Pulmonary artery endothelial cell (primary cell): Measurements from ENCODE around the gene SLC37A1. TPM values are rescaled to one million over a fixed set of nuclear protein-coding genes. Genes with fewer than 3 reads are reported as not detected.

ENCODE experiments used
- DNase-seq: peaks from one replicate; pipeline ENCODE4 v3.0.0-alpha.2; 2011; ENCODE audit warnings: low read depth, low spot score
- total RNA-seq: library from RNA; depleted of rRNA; stranded (reverse); fragments of >200 nt; gene quantifications from 2 replicates; pipeline ENCODE4 v1.2.3, GENCODE V29; 2014

Gene SLC37A1
- total RNA-seq, 1 donor from 2014 or later, result 9.5 TPM

DNA sequence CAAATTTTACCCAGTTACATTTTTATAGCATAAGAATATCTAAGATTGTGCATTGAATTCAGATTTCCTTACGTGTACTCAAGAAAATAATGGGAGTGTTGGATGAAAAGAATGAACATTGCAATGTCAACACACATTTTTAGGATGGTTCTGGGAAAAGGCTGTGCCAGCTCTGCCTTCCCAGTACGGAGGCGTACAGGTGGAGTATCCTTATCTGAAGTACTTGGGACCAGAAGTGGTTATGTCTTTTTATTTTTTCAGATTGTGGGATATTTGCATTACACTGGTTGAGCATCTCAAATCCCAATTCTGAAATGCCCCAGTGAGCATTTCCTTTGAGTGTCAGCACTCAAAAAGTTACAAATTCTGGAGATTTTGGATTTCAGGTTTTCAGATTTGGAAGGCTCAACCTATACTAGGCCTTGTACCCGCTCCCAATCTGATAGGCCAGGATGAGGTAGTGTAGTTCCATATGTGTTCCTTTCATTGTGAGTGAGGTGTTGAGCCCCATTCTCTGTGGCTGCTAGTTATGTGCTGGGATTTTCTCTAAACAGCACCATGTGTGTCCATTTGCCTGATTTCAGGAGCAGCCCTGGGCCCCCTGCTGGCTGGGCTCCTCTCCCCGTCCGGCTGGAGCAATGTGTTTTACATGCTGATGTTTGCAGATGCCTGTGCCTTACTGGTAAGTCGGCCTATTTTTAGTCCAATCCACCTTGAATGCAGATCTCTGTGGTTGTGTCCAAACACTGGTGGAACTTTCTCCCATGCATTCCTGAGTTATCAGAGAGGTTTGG is 60.8 kb downstream of the SLC37A1 start:
- DNase-seq, result no peak

DNA sequence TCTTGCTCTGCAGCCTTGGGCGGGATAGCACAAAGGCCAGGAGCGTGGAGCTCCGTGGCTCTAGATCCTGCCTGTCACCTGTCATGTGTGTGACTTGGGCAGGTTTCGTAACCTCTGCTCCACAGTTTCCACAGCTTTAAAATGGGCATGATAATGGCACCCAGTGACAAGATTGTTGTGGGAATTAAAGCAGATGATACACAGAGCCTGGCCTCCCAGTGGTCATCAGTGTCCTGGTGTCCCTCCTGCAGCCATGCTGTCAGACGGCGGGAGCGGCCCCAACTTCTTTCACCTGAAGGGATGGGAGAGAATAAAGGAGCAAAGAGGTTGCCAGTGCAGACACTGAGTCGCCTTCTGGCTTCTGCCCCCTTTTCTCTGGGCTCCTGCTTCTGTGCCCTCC is 61.5 kb downstream of the SLC37A1 start:
- DNase-seq, result no peak

DNA sequence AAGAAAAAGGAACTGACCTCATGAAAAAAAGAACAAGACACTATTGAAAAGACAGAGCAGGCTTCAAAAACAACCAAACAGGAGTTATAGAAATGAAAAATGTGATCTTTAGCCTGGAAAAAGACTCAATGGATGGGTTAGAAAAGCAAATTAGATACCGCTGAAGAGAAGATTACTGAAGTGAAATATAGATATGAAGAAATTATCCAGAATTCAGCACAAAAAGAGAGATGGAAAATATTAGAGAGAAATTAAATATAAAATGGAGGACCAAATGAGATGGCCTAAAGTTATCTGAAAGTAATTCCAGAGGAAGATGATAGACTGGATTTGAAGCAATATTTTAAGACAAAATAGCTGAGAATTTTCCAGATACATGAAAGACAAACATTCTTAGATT is 63.0 kb downstream of the SLC37A1 start:
- no peak for DNase-seq

DNA sequence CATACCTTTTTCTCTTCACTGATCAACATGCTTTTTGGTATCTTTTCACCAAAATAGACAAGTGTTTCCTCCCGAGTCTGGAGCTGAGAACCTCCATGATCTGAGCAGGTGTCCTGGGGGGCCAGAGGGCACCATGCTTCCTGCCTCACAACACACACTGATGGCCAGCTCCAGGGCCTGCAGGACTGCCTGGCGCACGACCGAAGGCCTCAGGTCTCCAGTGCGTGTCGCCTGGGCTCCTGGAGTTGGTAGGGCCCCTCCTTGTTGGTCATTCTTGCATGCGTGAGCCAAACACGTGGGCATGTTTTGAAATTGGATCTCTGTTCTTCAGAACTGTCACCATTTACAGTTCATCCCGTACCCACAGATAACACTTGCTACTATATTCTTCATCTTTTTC is 64.4 kb downstream of the SLC37A1 start:
- DNase-seq, result no peak

DNA sequence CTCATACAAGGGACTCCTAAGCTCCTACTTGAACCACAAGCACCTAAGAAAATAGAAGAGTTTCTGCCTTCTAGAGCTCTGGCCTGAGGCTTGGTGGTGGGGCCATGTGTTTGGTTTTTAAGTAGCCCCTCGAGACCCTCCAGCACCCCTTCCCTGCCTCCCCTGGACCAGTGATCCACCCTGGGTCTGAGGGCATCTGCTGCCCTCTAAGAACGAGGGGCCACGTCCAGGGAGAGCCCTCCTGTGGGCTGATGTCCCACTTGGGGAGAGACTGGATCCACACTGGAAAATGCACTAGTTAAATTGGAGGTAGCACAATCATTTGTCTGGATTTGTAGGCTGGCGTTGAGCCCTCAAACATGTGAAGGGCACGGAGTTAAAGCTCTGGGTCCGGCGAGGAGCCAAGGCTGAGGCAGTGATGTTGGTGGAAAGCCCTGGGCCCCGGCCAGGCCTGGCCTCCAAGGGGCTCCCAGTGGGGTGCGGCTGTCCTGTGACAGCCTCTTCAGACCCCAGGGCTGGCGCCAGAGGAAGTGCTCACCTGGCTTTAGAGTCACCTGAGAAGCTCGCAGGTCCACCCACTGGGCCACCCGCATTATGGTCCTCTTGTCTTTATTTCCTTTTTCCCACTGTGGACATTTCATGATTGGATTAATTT is 65.2 kb downstream of the SLC37A1 start:
- DNase-seq, result no peak

DNA sequence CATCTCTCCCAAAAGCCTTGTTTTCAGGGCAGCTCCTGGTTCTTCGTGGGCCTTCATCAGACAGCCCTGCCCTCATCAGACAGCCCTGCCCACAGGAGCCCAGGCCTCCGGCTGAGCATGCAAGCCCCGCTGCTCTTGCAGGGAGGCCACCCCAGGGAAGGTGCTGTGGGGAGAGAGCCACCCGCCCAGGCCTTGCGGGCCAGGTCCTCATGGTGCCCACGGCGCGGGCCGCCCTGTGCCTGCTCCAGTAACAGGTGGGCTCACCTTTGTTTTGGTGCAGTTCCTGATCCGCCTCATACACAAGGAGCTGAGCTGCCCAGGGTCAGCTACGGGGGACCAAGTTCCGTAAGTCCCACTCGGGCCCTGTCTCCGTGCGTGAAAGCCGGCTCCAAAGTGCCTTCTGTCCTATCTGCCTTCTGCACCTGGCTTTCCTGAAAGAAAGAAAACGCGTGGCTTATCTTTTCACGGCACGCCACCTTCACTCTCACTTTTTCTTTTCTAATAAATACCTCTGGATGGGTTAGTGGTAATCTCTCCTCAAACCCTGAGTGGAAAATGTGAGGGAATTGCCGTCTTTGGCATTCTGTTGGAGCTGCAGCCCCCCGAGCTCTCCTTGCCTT is 65.9 kb downstream of the SLC37A1 start:
- DNase-seq, result no peak

DNA sequence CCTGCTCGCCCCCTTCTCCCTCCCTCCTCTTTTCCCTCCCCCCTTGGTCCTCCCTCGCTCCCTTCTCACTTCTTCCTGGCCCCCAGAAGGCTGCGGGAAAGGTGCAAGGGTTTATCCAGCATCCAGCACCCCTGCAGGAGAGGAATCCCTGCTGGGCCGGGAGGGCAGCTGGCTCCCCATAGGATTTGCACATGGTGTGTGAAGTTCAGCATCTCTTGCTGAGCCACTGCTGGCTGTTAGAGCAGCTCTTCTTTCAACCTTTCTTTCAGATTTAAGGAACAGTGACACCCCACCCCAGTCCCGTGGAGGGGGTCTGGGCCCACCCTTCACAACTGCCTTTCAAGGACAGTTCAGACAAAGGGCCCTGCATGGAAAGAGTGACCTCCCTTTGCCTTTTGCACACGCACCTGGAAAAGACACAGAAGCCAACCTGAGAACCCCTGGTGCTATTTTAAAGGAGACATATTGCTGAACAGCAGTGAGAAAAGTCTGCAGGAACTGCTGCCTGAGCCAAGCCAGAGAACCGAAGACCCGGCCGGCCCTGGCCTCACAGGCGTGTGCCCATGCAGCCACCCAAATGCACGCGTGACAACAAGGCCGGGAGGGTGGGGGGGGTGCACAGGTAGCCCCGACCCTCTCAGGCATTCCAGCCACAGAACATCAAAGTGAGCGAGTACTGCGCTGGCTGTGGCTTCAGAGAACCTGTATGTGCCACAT is 66.6 kb downstream of the SLC37A1 start:
- no peak for DNase-seq

DNA sequence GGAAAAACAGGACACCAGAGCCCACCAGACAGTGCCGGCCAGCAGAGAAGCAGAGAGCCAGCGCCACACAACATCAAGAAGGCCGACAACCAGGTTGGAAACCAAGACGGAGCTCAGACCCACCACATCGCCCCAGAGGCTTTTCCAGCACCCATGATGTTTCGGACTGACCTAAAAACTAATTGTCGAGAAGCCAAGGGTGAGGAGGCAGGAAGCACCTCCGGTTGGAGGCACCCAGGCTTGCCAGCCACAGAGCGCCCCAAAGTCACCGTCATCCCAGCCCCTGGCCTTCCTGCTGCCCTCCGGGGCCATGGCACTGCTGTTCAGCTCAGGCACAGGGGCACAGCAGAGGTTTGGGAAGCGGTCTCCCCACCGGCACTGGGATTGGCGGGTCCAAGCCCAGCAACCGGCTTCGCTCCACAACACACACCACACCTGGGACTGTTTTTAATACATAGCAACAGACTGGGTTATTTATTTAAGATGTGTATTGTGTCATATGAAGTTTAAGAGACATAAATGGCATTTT is 67.2 kb downstream of the SLC37A1 start:
- DNase-seq, result no peak

DNA sequence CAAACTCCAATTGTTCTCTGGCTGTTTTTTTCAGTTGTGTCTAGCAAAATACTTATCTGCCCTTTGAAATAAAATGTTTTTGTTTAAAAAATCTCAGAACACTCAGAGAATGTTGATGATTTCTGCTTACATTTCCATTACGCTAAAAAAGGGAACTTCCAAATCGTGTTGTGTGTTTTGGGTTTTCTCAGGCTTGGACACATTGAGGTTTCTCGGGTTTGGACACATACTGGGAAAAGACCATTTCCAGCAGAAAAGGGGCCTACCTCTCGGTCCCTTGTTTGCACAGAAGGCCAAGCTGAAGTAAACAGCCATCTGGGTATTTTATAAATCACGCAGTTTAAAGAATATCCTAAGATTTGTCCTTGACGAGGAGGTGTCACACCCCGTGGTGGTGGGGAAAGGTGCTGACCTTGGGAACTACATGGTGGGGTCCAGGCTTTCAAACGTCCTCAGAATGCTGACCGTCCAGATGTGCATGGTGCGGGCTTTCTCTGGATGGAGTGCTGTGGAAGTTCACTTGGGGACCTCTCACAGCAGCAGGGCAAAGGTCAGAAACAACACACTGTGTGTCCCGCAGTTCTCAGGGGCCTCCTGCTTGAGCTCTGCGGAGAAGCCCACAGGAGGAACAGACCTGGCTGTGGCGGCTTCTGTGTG is 67.8 kb downstream of the SLC37A1 start:
- no peak for DNase-seq

DNA sequence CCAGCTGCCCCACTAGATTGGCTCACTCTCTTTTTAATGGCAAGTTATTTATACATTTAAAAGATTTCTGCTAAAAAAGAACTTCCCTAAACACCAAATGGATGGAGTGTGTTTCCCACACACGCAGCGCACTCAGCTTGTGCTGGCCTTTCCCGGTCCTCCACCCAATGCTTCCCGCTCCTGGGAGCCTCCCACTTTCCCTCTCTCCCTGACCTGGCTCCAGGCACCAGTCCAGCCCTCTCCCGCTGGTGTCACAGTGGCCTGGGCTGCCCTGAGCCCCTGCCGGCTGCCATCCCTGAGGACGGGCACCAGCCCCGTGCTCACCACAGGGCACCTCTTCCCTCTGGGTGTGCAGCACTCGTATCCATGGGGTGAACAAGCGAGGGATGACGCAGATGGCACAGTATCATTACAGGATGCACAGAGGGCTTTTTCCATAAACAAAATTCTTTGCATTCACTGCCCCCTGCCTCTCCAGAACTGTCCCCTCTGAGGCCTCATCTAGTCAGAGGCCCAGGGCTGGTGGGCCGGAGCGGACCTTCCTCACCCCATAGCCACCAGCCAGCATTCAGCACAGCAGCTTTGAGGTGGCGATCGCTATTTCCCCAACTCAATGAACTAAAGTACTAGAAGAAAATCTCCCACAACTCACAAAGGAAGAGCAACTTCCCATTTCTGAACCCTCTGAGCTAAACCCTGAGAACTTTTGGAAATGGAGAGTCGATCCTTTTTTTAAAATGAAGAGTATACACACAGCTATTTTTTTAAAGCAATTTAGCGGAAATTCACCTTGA is 68.5 kb downstream of the SLC37A1 start:
- no peak for DNase-seq

DNA sequence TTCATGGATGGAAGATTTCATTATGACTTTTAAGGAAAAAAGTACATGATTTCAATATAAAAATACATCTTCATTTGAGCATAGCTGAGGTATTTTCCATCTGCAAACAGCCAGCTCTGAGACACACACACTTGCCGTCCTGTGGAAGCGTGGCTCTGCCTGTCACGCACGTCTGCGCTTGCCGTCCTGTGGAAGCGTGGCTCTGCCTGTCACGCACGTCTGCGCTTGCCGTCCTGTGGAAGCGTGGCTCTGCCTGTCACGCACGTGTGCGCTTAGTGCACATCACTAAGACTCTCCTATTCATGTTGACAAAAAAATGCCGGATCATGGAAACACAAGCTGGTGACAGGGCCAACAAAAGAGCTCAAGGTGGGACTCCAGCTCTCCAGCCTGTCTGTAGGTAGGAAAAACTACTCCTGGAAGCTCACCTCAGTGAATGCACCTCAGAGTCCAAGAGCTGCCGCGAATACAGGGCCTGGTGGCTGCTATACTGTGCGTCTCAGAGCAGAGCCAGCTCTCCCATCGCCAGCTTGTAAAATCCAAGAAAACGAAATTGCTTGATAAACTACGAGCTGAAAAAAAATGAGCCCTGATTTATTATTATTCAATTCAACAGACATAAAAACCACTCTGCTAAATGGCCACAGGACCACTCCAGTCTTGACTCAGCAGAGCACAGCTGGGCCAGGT is 69.3 kb downstream of the SLC37A1 start:
- DNase-seq, result no peak

DNA sequence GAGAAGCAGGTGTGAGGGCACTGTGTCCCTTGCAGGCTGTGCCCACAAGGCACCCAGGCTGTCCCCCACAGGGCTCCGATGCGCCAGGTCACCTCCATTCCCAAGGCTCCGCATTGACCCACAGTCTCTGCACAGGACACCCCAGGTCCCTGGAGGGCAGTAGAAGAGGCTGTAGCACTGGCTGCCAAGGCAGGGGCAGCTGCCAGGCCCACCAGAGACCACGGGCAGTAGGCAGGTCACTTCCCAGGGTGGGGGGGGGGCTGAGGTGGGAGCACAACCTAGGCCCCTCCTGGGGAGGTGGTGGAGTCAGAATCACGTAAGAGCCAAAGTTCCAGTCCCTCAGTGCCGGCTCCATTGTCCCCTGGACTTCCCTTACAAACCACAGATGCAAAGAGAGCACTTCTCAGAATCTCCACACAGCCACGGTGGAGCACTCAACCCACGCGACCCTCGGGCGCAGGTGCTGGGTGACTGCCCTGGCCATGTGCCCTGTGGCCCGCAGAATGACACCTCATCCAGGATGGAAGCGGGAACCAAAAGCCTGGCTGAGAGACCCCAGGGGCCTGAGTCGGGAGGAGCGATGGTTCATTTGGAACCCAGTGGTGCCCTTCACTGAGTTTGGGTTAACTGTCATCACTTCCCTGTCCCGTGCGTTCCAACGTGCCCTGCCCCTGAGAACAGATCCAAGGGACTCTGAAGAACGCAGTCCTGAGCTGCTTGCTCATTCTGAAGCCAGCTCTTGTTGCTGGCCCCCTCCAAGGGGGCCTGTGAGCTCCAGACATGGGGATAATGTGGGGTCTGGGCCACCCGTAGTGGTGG is 70.0 kb downstream of the SLC37A1 start:
- DNase-seq, result no peak

DNA sequence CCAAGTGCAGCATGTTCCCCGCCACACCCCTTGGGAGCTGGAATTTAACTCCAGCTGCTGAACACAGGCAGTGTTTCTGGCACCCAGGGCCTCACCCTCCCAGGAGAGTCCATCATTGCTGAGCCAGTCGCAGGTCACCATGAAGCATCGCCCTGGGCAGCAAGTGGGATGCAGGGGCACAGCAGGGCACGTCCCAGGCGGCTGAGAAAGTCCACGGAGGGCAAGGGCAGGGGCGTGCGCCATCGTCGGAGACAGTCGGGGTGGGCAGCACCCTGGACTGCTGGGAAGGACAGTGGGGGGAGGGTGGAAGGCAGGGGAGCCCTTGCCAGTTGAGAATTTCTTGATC is 70.6 kb downstream of the SLC37A1 start:
- DNase-seq, result no peak

DNA sequence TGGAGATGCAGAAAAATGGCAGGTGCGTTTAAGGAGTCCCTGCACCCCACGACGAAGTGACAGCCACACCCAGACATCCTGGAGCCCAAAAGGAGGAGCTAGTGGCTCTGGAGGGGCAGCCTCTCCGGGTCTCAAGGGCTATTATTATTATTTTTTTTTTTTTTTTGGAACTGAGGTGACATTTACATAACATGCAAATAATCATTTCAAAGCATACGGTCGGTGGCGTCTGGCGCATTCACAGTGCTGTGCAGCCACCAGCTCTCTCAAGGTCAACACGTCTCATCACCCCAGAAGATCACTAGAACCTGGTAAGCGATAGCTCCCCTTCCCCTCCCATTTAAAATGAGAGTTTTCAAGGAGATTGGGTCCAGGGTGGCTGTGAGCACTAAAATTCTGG is 72.2 kb downstream of the SLC37A1 start:
- DNase-seq, result no peak

DNA sequence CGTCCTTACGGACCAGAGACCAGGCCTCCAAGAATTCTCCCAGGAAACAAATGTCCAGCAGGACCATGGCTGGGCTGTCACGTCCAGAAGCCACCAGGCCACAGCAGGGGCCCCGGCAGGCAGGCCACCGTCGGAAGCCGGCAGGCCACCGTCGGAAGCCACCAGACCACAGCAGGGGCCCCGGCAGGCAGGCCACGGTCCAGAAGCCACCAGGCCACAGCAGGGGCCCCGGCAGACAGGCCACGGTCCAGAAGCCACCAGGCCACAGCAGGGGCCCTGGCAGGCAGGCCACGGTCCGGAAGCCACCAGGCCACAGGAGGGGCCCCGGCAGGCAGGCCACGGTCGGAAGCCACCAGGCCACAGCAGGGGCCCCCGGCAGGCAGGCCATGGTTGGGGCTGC is 72.8 kb downstream of the SLC37A1 start:
- DNase-seq, result no peak

DNA sequence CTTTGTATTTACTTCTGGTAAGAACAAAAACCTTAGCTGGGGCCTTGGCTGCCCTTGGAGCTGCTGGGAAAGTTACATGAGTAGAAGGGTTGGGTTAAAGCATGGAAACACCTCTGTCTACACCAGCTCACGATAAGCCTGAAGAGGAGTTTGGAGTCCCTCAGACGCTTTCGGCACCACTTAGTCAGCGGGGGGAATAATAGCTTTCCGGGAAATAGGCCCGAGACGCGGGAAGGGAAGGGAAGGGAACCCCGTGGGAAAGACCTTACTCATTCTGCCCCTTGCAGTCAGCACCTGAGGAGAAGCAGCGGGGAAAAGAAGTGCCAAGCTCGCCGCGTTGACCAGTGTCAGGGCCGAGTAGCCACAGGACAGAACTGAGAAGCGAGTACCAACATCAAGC is 73.4 kb downstream of the SLC37A1 start:
- no peak for DNase-seq

DNA sequence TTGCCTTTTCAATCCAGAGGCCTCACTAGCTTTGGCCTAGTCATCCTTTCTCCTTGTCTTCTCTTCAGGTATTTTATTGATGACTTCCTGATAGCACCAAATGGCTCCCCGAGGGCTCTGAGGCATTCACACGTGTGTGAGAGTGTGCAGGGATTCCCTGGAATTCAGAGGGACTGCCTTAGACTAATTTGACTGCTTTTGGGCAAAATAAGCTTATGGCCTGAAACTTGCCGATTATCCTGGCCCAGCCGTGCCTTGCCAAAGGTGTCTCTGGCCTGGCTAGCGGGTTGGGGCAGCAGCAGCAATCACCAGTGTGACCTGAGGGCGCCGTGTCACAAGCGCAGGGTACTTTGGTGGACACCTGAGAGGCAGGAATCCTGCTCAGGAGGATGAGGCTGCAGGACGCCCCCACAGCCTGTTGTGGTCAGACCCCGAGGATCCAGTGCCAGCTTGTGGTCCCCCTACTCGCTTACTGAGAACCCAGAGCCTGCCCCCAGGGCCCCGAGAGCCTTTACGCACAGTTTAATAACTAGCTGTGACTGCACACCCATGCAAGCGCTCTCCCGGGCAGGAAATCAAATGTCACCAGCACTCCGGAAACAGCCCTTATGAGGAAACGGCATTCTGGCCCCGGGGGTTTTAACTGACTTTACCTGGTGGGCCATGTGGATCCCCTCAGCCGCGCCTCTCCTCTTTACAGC is 76.9 kb downstream of the SLC37A1 start:
- DNase-seq, result no peak

DNA sequence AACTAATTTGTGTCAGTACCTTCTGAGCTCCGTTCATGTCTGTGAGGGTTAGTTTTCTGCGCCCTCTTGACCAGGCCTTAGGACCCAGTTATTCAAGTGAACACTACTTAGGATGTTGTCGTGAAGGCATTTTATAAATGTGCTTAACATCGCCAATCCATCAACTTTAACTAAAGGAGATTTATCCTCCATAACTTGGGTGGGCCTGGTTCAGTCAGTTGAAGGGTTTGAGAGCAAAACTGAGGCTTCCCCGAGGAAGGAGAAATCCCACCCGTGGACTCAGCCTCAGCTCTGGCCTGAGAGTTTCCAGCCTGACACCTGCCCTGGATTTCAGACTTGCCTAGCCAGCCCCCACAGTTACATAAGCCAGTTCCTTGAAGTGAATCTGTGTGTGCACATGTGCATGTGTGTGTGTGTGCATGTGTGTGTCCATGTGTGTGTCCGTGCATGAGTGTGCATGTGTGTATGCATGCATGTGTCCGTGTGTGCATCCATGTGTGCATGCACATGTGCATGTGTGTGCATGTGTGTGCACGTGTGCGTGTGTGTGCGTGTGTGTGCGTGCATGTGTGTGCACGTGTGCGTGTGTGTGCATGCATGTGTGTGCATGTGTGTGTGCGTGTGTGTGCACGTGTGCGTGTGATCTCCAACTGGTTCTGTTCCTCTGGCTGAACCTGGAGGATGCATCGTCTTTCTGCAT is 77.7 kb downstream of the SLC37A1 start:
- DNase-seq, result no peak
